Tibial nerve (tissue), 4 donors: Measurements from ENCODE around the gene ACP2. TPM values are rescaled to one million over a fixed set of nuclear protein-coding genes. Genes with fewer than 3 reads are reported as not detected.
A peak's percentile ranks its signal among the peaks of the same experiment; 100 is the strongest.

ENCODE experiments used
- DNase-seq, 2 donors: peaks; one replicate each; pipeline ENCODE4 v3.0.0-alpha.2; 2019; ENCODE audit warnings: low spot score in 2 of 2
- H3K27ac ChIP-seq, 4 donors: fragments of 200-600 bp; sonication (generic) in 3 of 4; one replicate each; pipeline ENCODE4 v1.5.1; 2017 to 2019; ENCODE audit warnings: mild to moderate bottlenecking in 1 of 4
- H3K27me3 ChIP-seq, 2 donors: fragments of 200-600 bp; sonication (generic) in 1 of 2; one replicate each; pipeline versions ENCODE4 v1.5.1 to v1.6.0; 2017 to 2019
- H3K36me3 ChIP-seq, 3 donors: fragments of 200-600 bp; sonication (generic); one replicate each; pipeline ENCODE4 v1.5.1; 2018 to 2019
- H3K4me1 ChIP-seq, 4 donors: fragments of 200-600 bp; sonication (generic) in 3 of 4; one replicate each; pipeline ENCODE4 v1.5.1; 2017 to 2019
- H3K4me3 ChIP-seq, 4 donors: fragments of 200-600 bp; sonication (generic) in 3 of 4; one replicate each; pipeline ENCODE4 v1.5.1; 2017 to 2019; ENCODE audit warnings: mild to moderate bottlenecking in 1 of 4, moderate library complexity in 1 of 4
- H3K9me3 ChIP-seq, 4 donors: fragments of 200-600 bp; sonication (generic) in 3 of 4; one replicate each; pipeline ENCODE4 v1.5.1; 2017 to 2019
- EP300 ChIP-seq, 2 donors: sonication (generic); formaldehyde crosslinking; IDR thresholded peaks; one replicate each; pipeline ENCODE4 v1.6.1; 2017; ENCODE audit warnings: antibody characterized with exemption in 2 of 2, mild to moderate bottlenecking in 1 of 2
- POLR2A ChIP-seq, 2 donors: fragments of 450-650 bp; IDR thresholded peaks; one replicate each; pipeline ENCODE4 v1.6.1; 2017; ENCODE audit warnings: antibody characterized with exemption in 2 of 2, mild to moderate bottlenecking in 2 of 2, moderate library complexity in 2 of 2
- WGBS, 2 donors: methylation state at CpG; one replicate each; pipeline ENCODE4 v1.1.5; 2018; 5-methylcytosine and 5-hydroxymethylcytosine counted together
- total RNA-seq, 4 donors: library from RNA; depleted of rRNA; stranded (reverse); fragments of >200 nt; gene quantifications; one replicate each; pipeline ENCODE4 v1.1.0, GENCODE V29; 2016
- TF ChIP-seq, protein P1 (sequence below), 5 experiments: fragments of 200-600 bp in 3 of 5; fragments of 450-650 bp in 2 of 5; sonication (generic) in 3 of 5; IDR thresholded peaks; one replicate each; pipeline ENCODE4 v1.5.1; 2016 to 2019; ENCODE audit warnings: antibody characterized with exemption in 5 of 5, mild to moderate bottlenecking in 3 of 5, moderate library complexity in 2 of 5

ACP2 gene
- total RNA-seq, 4 donors from 2014 or later: 38.5 to 88.1 (median 58.8) TPM

- Histone ChIP-seq H3K36me3 (peaks cover 0 to 27% (median 0%) of the 10 kb centered on the region in 3 donors), H3K4me3 (peak within 1 kb of the TSS; percentile 29 to 53 (median 36)), H3K27me3 (no peaks in the 10 kb centered on the region), H3K9me3 (no peaks in the 10 kb centered on the region), H3K27ac (peak within 1 kb of the TSS; percentile 78 to 95 (median 88)), H3K4me1 (peaks cover 0 to 81% (median 49%) of the 10 kb centered on the region in 4 donors)
- no peak for TF ChIP-seq POLR2A (IDR thresholded peaks at IDR 0.05)
- TF ChIP-seq, protein P1, sequence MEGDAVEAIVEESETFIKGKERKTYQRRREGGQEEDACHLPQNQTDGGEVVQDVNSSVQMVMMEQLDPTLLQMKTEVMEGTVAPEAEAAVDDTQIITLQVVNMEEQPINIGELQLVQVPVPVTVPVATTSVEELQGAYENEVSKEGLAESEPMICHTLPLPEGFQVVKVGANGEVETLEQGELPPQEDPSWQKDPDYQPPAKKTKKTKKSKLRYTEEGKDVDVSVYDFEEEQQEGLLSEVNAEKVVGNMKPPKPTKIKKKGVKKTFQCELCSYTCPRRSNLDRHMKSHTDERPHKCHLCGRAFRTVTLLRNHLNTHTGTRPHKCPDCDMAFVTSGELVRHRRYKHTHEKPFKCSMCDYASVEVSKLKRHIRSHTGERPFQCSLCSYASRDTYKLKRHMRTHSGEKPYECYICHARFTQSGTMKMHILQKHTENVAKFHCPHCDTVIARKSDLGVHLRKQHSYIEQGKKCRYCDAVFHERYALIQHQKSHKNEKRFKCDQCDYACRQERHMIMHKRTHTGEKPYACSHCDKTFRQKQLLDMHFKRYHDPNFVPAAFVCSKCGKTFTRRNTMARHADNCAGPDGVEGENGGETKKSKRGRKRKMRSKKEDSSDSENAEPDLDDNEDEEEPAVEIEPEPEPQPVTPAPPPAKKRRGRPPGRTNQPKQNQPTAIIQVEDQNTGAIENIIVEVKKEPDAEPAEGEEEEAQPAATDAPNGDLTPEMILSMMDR (IDR thresholded peaks at IDR 0.05): peak; percentile 33 to 77 (median 73)
- TF ChIP-seq EP300 (IDR thresholded peaks at IDR 0.05): peak in 1 of 2 donors; percentile 73
- peak; percentile 72 to 78 for DNase-seq
- WGBS, 2 donors: 1 to 4% methylated on average over 10 of the region's 15 CpGs
Measured at GRCh38 chr11:47257517-47258316, 9.1 kb upstream of the ACP2 start, which contains the start of gene NR1H3. NR1H3 (plus strand) TSS chr11:47257996; CDS start chr11:47259217, 1,221 bp downstream.

DNA sequence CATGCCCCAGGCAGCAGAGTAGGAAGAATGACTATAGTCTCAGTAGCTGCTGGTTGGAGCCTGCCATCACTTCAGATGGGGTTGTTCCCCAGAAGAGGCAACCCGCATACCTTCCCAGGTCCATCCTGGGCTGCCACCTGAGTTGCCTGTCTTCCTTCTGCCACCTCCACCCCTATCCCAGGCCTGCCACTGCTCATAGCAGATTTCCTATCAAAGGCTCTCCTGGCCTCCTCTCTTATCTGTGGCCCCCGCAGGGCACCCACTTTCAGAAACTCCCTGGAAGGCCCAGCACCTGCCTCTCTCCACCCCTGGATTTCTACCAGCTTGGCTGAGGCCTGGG is 8.5 kb upstream of the ACP2 start:
- 37 to 66% methylated on average over 2 of the region's 2 CpGs for WGBS, 2 donors
- H3K27ac ChIP-seq: peak overlapping the region; percentile 78 to 95 (median 88)
- no peaks in the 10 kb centered on the region for H3K9me3 ChIP-seq
- no peak for DNase-seq
- H3K4me1 ChIP-seq: peaks cover 0 to 80% (median 49%) of the 10 kb centered on the region in 4 donors
- H3K4me3 ChIP-seq: peak overlapping the region; percentile 29 to 53 (median 36)
- peaks cover 0 to 22% (median 0%) of the 10 kb centered on the region in 3 donors for H3K36me3 ChIP-seq
- TF ChIP-seq EP300 (IDR thresholded peaks at IDR 0.05): no peak
- TF ChIP-seq, protein P1 (IDR thresholded peaks at IDR 0.05): no peak
- no peak for TF ChIP-seq POLR2A (IDR thresholded peaks at IDR 0.05)
- no peaks in the 10 kb centered on the region for H3K27me3 ChIP-seq

DNA sequence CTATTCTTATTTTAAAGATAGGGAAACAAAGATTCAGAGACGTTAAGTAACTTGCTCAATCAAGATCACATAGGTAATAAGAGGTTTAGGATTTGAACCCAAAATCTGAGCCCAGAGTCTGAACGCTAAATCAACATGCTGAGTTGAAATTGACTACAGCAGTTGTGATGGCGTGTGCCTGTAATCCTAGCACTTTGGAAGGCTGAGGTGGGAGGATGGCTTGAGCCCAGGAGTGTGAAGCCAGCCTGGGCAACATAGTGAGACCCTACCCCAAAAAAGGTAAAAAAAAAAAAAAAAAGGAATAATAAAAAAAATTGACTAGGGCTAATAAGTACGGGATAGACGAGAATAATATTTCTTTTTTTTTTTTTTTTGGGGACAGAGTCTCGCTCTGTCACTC is 7.8 kb upstream of the ACP2 start:
- DNase-seq: no peak
- peaks cover 0 to 80% (median 49%) of the 10 kb centered on the region in 4 donors for H3K4me1 ChIP-seq
- H3K27ac ChIP-seq: peak overlapping the region; percentile 26 to 95 (median 84)
- no peaks in the 10 kb centered on the region for H3K27me3 ChIP-seq
- peaks cover 0 to 14% (median 0%) of the 10 kb centered on the region in 3 donors for H3K36me3 ChIP-seq
- WGBS, 2 donors: 86 to 90% methylated on average over 6 of the region's 6 CpGs
- TF ChIP-seq POLR2A (IDR thresholded peaks at IDR 0.05): no peak
- TF ChIP-seq, protein P1 (IDR thresholded peaks at IDR 0.05): no peak
- TF ChIP-seq EP300 (IDR thresholded peaks at IDR 0.05): no peak
- H3K9me3 ChIP-seq: no peaks in the 10 kb centered on the region
- no peak overlapping the region for H3K4me3 ChIP-seq

GRCh38 chr11:47254386-47254785 is 5.8 kb upstream of the ACP2 start:
- TF ChIP-seq POLR2A (IDR thresholded peaks at IDR 0.05): no peak
- TF ChIP-seq, protein P1 (IDR thresholded peaks at IDR 0.05): no peak
- Histone ChIP-seq H3K4me1 (peaks cover 0 to 77% (median 50%) of the 10 kb centered on the region in 4 donors), H3K27ac (peak overlapping the region; percentile 76 to 95 (median 84)), H3K36me3 (no peaks in the 10 kb centered on the region), H3K9me3 (no peaks in the 10 kb centered on the region), H3K27me3 (no peaks in the 10 kb centered on the region), H3K4me3 (no peak overlapping the region)
- DNase-seq: peak in 1 of 2 donors; percentile 50
- WGBS, 2 donors: 11 to 13% methylated on average over 3 of the region's 3 CpGs

DNA sequence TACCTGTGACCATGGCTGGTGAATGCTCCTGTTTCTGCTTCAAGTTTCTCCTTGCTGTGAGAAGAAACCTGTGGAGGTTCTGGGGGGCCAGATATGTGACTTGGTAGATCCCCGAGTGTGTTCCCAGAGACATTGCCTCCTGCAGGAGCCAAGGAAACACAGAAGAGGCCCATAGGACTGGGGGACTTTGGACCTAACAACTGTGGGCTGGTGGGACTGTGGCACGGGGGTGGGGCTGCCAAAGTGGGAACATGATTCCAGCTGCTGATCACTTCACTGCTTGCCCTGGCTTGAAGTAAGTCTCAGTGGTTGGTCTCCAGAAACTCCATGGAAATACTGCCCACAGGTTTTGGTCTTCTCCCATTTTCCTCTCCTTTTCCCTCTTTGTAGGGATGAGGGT is 5.0 kb upstream of the ACP2 start:
- no peaks in the 10 kb centered on the region for H3K9me3 ChIP-seq
- H3K4me3 ChIP-seq: no peak overlapping the region
- no peak for DNase-seq
- H3K27me3 ChIP-seq: no peaks in the 10 kb centered on the region
- H3K36me3 ChIP-seq: no peaks in the 10 kb centered on the region
- WGBS, 2 donors: 88 to 100% methylated on average over 2 of the region's 2 CpGs
- TF ChIP-seq, protein P1 (IDR thresholded peaks at IDR 0.05): no peak
- TF ChIP-seq EP300 (IDR thresholded peaks at IDR 0.05): no peak
- H3K27ac ChIP-seq: peak overlapping the region; percentile 76 to 95 (median 84)
- peaks cover 0 to 73% (median 46%) of the 10 kb centered on the region in 4 donors for H3K4me1 ChIP-seq
